Peyer's patch (tissue), 4 donors: ENCODE measurements around the gene ABCF2. TPM values are rescaled to one million over a fixed set of nuclear protein-coding genes. Genes with fewer than 3 reads are reported as not detected.

Experiments
- DNase-seq, 3 donors: peaks; one replicate each; pipeline ENCODE4 v3.0.0-alpha.2; 2017 to 2019
- H3K27ac ChIP-seq, 4 donors: fragments of 200-600 bp; sonication (generic); one replicate each; pipeline ENCODE4 v1.5.1; 2016 to 2019
- H3K27me3 ChIP-seq, 2 donors: fragments of 200-600 bp; sonication (generic); one replicate each; pipeline ENCODE4 v1.5.1; 2019
- H3K36me3 ChIP-seq, 3 donors: fragments of 200-600 bp; sonication (generic); one replicate each; pipeline ENCODE4 v1.5.1; 2016 to 2019
- H3K4me1 ChIP-seq, 4 donors: fragments of 200-600 bp; sonication (generic); one replicate each; pipeline ENCODE4 v1.5.1; 2016 to 2019
- H3K4me3 ChIP-seq, 4 donors: fragments of 200-600 bp; sonication (generic); 1 replicate in 3 of 4; 2 replicates in 1 of 4; pipeline ENCODE4 v1.5.1; 2016 to 2019; ENCODE audit warnings: mild to moderate bottlenecking in 1 of 4
- H3K9me3 ChIP-seq, 4 donors: fragments of 200-600 bp; sonication (generic); one replicate each; pipeline ENCODE4 v1.5.1; 2016 to 2019; ENCODE audit warnings: mild to moderate bottlenecking in 1 of 4
- CTCF ChIP-seq, 6 experiments: fragments of 450-650 bp in 4 of 6; fragments of 200-600 bp in 2 of 6; sonication (generic) in 1 of 6; IDR thresholded peaks; one replicate each; pipeline ENCODE4 v1.5.1; 2017 to 2019; ENCODE audit warnings: antibody characterized with exemption in 6 of 6, mild to moderate bottlenecking in 3 of 6, moderate library complexity in 1 of 6
- POLR2A ChIP-seq, 2 donors: fragments of 450-650 bp; IDR thresholded peaks; one replicate each; pipeline ENCODE4 v1.5.1; 2017; ENCODE audit warnings: antibody characterized with exemption in 2 of 2, mild to moderate bottlenecking in 2 of 2, moderate library complexity in 2 of 2
- total RNA-seq, 4 donors: library from RNA; depleted of rRNA; stranded (reverse); fragments of >200 nt; gene quantifications; one replicate each; pipeline ENCODE4 v1.1.0, GENCODE V29; 2016

The ABCF2 gene
- total RNA-seq, 4 donors from 2014 or later: 20.7 to 29.7 (median 26.4) TPM

DNA sequence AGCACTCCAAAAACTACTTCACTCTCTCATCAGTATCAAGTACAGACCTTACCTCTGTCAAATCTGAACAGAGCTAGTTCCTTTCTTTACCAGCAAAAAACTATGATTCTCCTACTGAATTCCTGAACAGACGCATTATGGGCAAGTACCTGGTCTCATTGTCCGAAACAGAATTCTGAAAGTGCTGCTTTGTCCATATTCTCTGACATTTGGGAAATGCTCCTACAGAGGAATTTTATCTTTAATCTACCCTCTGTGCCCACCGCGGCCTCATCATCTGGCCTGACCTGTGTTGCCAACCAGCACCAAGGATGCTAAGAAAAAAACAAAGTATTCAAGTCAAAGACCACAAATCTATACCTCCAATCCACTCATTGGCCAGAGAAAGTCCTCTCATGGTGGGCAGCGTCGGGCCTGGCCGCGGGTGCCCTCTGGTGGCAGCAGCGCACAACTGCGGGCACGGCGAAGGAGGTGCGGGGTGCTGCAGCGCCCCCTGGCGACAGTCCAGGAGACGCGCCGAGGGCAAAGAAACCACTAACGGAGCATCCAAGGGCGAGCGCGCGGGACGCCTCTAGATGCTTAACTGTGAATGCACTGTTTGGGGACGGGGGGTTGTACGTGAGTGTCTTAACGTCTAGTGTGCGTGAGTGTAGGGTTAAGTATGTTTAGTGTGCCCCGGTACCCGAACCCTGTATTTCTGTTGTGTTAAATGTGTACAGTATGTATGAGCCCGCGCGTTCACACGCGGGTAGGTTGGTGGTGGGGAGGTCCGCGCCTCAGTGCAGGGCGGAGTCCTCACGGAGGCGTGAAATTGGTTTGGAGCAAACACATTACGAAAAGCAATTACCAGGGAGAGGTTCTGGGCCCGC, 54.5 kb downstream of the ABCF2 start:
- H3K36me3 ChIP-seq: no peaks in the 10 kb centered on the region
- no peaks in the 10 kb centered on the region for H3K9me3 ChIP-seq
- peaks cover 0 to 18% of the 10 kb centered on the region in 2 donors for H3K27me3 ChIP-seq
- TF ChIP-seq CTCF (IDR thresholded peaks at IDR 0.05) (peak; percentile 99 to 100 (median 100)), POLR2A (IDR thresholded peaks at IDR 0.05) (no peak)
- no peak overlapping the region for H3K27ac ChIP-seq
- peak; percentile 60 to 88 (median 86) for DNase-seq
- H3K4me3 ChIP-seq: no peak overlapping the region
- H3K4me1 ChIP-seq: peaks cover 0 to 9% (median 3%) of the 10 kb centered on the region in 4 donors

- TF ChIP-seq CTCF (IDR thresholded peaks at IDR 0.05): no peak
- no peak for TF ChIP-seq POLR2A (IDR thresholded peaks at IDR 0.05)
Observed at GRCh38 chr7:151168787-151169162, 58.2 kb downstream of the ABCF2 start.

DNA sequence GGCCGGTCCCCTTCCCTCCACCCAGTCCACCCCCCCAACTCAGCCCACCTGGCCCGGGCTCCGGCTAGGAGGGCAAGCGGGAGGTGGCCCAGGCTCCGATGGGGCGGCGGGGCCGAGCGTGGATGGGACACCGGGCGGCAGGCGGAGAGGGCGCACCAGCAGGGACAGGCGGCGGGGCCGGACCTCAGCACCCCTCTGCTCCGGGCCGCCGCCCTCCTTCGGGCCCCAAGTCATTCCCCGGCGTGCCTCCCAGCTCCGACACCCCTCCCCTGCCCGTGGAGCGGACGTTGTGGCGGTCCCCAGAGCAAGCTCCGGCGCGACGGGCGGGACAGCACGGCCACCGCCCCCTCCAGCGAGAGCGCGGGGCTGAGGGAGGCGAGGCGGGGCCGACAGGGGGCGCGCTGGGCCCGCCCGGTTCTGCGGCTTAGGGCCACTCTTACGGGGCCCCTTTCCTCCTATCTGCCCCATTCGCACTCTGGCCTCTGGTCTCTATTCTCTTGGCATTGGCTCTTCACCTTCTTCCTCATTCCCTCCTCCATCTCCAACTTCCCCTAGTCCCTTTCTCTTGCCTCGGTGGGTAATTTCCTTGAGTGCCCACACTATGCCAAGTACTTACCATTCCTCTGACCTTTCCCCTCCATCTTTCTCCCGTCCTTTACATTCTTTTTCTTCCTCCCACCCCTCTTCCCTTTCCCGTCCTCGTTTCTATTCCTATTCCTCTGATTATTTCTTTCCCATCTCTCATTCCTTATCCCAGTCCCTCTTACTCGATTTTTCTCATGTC, 58.8 kb downstream of the ABCF2 start:
- DNase-seq: peak in 2 of 3 donors; percentile 61 to 62
- Histone ChIP-seq H3K4me1 (peaks cover 0 to 20% (median 10%) of the 10 kb centered on the region in 4 donors), H3K36me3 (no peaks in the 10 kb centered on the region), H3K27me3 (peaks cover 0 to 31% of the 10 kb centered on the region in 2 donors), H3K9me3 (no peaks in the 10 kb centered on the region), H3K4me3 (peak overlapping the region; percentile 21 to 53 (median 50)), H3K27ac (no peak overlapping the region)
- peak; percentile 36 to 65 (median 44) for TF ChIP-seq CTCF (IDR thresholded peaks at IDR 0.05)
- no peak for TF ChIP-seq POLR2A (IDR thresholded peaks at IDR 0.05)

More at GRCh38 chr7:151168787-151169162, 58.2 kb downstream of the ABCF2 start:
- H3K27me3 ChIP-seq: peaks cover 0 to 31% of the 10 kb centered on the region in 2 donors
- no peaks in the 10 kb centered on the region for H3K9me3 ChIP-seq
- H3K36me3 ChIP-seq: no peaks in the 10 kb centered on the region
- H3K27ac ChIP-seq: no peak overlapping the region
- no peak overlapping the region for H3K4me3 ChIP-seq
- peaks cover 0 to 20% (median 10%) of the 10 kb centered on the region in 4 donors for H3K4me1 ChIP-seq
- DNase-seq: no peak

- no peaks in the 10 kb centered on the region for H3K36me3 ChIP-seq
- peak within 1 kb of the TSS; percentile 21 to 53 (median 50) for H3K4me3 ChIP-seq
- peaks cover 0 to 20% (median 10%) of the 10 kb centered on the region in 4 donors for H3K4me1 ChIP-seq
- peaks cover 0 to 27% of the 10 kb centered on the region in 2 donors for H3K27me3 ChIP-seq
- no peak for DNase-seq
- H3K27ac ChIP-seq: no peak within 1 kb of the TSS
- H3K9me3 ChIP-seq: no peaks in the 10 kb centered on the region
- TF ChIP-seq CTCF (IDR thresholded peaks at IDR 0.05): peak in 1 of 6 experiments; percentile 14
- no peak for TF ChIP-seq POLR2A (IDR thresholded peaks at IDR 0.05)
Observed at GRCh38 chr7:151167197-151167961, 59.6 kb downstream of the ABCF2 start, which contains the start of gene GBX1. Gene GBX1 (minus strand): TSS chr7:151167694. CDS start chr7:151167548, 146 bp downstream.
